Hypothalamus (tissue), 51 donors: ENCODE measurements around the gene UBE2D2.
A peak's percentile ranks its signal among the peaks of the same experiment; 100 is the strongest.
"Not testable (repeated sequence)": the region's sequence is repeated elsewhere in the genome, so short reads cannot be mapped to it uniquely, and the experiment has no call there.

Source experiments
- DNase-seq, 51 donors: peaks; one replicate each; lab custom pipeline; 2025; lab: John Stamatoyannopoulos, UW

UBE2D2 gene

GRCh38 chr5:139546593-139546992 is 14.5 kb upstream of the UBE2D2 start:
- DNase-seq, result not testable (repeated sequence)

- no peak for DNase-seq
Measured at GRCh38 chr5:139549162-139549894, 11.8 kb upstream of the UBE2D2 start.

GRCh38 chr5:139550051-139550872 is 10.9 kb upstream of the UBE2D2 start:
- not testable (repeated sequence) for DNase-seq

GRCh38 chr5:139551191-139551889 is 9.8 kb upstream of the UBE2D2 start:
- DNase-seq, result no peak

GRCh38 chr5:139552893-139553575 is 8.1 kb upstream of the UBE2D2 start:
- no peak for DNase-seq

GRCh38 chr5:139554264-139554663 is 6.9 kb upstream of the UBE2D2 start:
- no peak for DNase-seq

- no peak for DNase-seq
Measured at GRCh38 chr5:139557811-139558210, 3.3 kb upstream of the UBE2D2 start.

GRCh38 chr5:139561655-139562451 is 714 bp downstream of the UBE2D2 start:
- DNase-seq, result peak in 35 of 51 donors; percentile 18 to 76 (median 55)

- DNase-seq, result no peak
Measured at GRCh38 chr5:139562847-139563246, 1.7 kb downstream of the UBE2D2 start.

GRCh38 chr5:139565411-139566305 is 4.5 kb downstream of the UBE2D2 start:
- DNase-seq, result peak in 1 of 51 donors; percentile 20

- no peak for DNase-seq
Measured at GRCh38 chr5:139566611-139567010, 5.5 kb downstream of the UBE2D2 start.

- DNase-seq, result no peak
Measured at GRCh38 chr5:139569270-139569955, 8.3 kb downstream of the UBE2D2 start.

- DNase-seq, result no peak
Measured at GRCh38 chr5:139571543-139571942, 10.4 kb downstream of the UBE2D2 start.

GRCh38 chr5:139571966-139572365 is 10.8 kb downstream of the UBE2D2 start:
- DNase-seq, result no peak

GRCh38 chr5:139574641-139575312 is 13.6 kb downstream of the UBE2D2 start:
- peak in 1 of 51 donors; percentile 3 for DNase-seq

- DNase-seq, result no peak
Measured at GRCh38 chr5:139575313-139575646, 14.1 kb downstream of the UBE2D2 start.

GRCh38 chr5:139575751-139576150 is 14.6 kb downstream of the UBE2D2 start:
- DNase-seq, result no peak
